HG03175 (cell line): ENCODE results near the gene STXBP6.

Experiments
- ATAC-seq: cut with Tn5 transposase; IDR thresholded peaks from one replicate; pipeline ENCODE4 v1.9.1; 2021; ENCODE audit warnings: mild to moderate bottlenecking, moderate library complexity; ENCODE audit not compliant: unreplicated experiment

The STXBP6 gene

GRCh38 chr14:24921903-24922302, 128.0 kb downstream of the STXBP6 start:
- no peak for ATAC-seq

GRCh38 chr14:24920265-24921075, 129.5 kb downstream of the STXBP6 start:
- no peak for ATAC-seq

- ATAC-seq = no peak
Measured at GRCh38 chr14:24918822-24919221, 131.1 kb downstream of the STXBP6 start.

- ATAC-seq = no peak
Measured at GRCh38 chr14:24915958-24916595, 133.9 kb downstream of the STXBP6 start.

- ATAC-seq = no peak
Measured at GRCh38 chr14:24915403-24915921, 134.5 kb downstream of the STXBP6 start.

GRCh38 chr14:24913746-24914145, 136.2 kb downstream of the STXBP6 start:
- ATAC-seq = no peak

GRCh38 chr14:24913021-24913420, 136.9 kb downstream of the STXBP6 start:
- no peak for ATAC-seq

- ATAC-seq = no peak
Measured at GRCh38 chr14:24911324-24912109, 138.4 kb downstream of the STXBP6 start.

- no peak for ATAC-seq
Measured at GRCh38 chr14:24910408-24910986, 139.4 kb downstream of the STXBP6 start.

- no peak for ATAC-seq
Measured at GRCh38 chr14:24909523-24910302, 140.2 kb downstream of the STXBP6 start.

- no peak for ATAC-seq
Measured at GRCh38 chr14:24908592-24909236, 141.2 kb downstream of the STXBP6 start.

- ATAC-seq = no peak
Measured at GRCh38 chr14:24904533-24904932, 145.4 kb downstream of the STXBP6 start.

GRCh38 chr14:24903337-24903736, 146.6 kb downstream of the STXBP6 start:
- no peak for ATAC-seq

- ATAC-seq = no peak
Measured at GRCh38 chr14:24900269-24901100, 149.5 kb downstream of the STXBP6 start.

- no peak for ATAC-seq
Measured at GRCh38 chr14:24897793-24898192, 152.2 kb downstream of the STXBP6 start.

- no peak for ATAC-seq
Measured at GRCh38 chr14:24895622-24896021, 154.3 kb downstream of the STXBP6 start.

GRCh38 chr14:24895243-24895583, 154.7 kb downstream of the STXBP6 start:
- no peak for ATAC-seq

- ATAC-seq = no peak
Measured at GRCh38 chr14:24894583-24895242, 155.2 kb downstream of the STXBP6 start.
